T-helper 1 cell treated with Interleukin-12 subunit alpha and Interleukin-12 subunit beta and Interleukin-4 antibody, amounts not matched to agents 30 μg/mL and 1 μg/mL, for 36 hours (primary cell): ENCODE data around the gene MYEOV.

ENCODE experiments used
- H3K27ac Mint-ChIP-seq: one replicate; pipeline ENCODE4 v1.8.0; 2021; ENCODE audit warnings: mild to moderate bottlenecking, mixed read lengths
- H3K27me3 Mint-ChIP-seq: one replicate; pipeline ENCODE4 v1.8.0; 2021; ENCODE audit warnings: low read depth, mixed read lengths
- H3K36me3 Mint-ChIP-seq: one replicate; pipeline ENCODE4 v1.8.0; 2021; ENCODE audit warnings: low read depth, mixed read lengths
- H3K4me1 Mint-ChIP-seq: one replicate; pipeline ENCODE4 v1.8.0; 2021; ENCODE audit warnings: low read depth, mixed read lengths
- H3K4me3 Mint-ChIP-seq: one replicate; pipeline ENCODE4 v1.8.0; 2021; ENCODE audit warnings: mild to moderate bottlenecking, moderate library complexity, mixed read lengths
- H3K9me3 Mint-ChIP-seq: one replicate; pipeline ENCODE4 v1.8.0; 2021; ENCODE audit warnings: mixed read lengths

Gene MYEOV

GRCh38 chr11:69293819-69294505, at the start of gene MYEOV:
MYEOV (plus strand) TSS chr11:69294155; CDS start chr11:69295355, 1,200 bp downstream.
- Mint-ChIP-seq H3K36me3 (no peaks in the 10 kb centered on the region), H3K4me3 (no peak within 1 kb of the TSS), H3K4me1 (peaks cover 28% of the 10 kb centered on the region), H3K27ac (no peak within 1 kb of the TSS), H3K27me3 (peaks cover 3% of the 10 kb centered on the region), H3K9me3 (no peaks in the 10 kb centered on the region)

GRCh38 chr11:69244266-69244665, 49.7 kb upstream of the MYEOV start:
- no peak overlapping the region for H3K4me3 Mint-ChIP-seq
- no peak overlapping the region for H3K27ac Mint-ChIP-seq
- no peaks in the 10 kb centered on the region for H3K27me3 Mint-ChIP-seq
- H3K36me3 Mint-ChIP-seq = no peaks in the 10 kb centered on the region
- H3K4me1 Mint-ChIP-seq = peaks cover 7% of the 10 kb centered on the region
- H3K9me3 Mint-ChIP-seq = peaks cover 5% of the 10 kb centered on the region

- H3K9me3 Mint-ChIP-seq = peaks cover 5% of the 10 kb centered on the region
- H3K4me1 Mint-ChIP-seq = peaks cover 7% of the 10 kb centered on the region
- no peak overlapping the region for H3K27ac Mint-ChIP-seq
- H3K36me3 Mint-ChIP-seq = no peaks in the 10 kb centered on the region
- no peak overlapping the region for H3K4me3 Mint-ChIP-seq
- H3K27me3 Mint-ChIP-seq = no peaks in the 10 kb centered on the region
Observed at GRCh38 chr11:69245041-69245440, 48.9 kb upstream of the MYEOV start.

GRCh38 chr11:69245491-69246345, 48.2 kb upstream of the MYEOV start:
- H3K27ac Mint-ChIP-seq = no peak overlapping the region
- H3K4me1 Mint-ChIP-seq = peaks cover 7% of the 10 kb centered on the region
- peaks cover 5% of the 10 kb centered on the region for H3K9me3 Mint-ChIP-seq
- no peak overlapping the region for H3K4me3 Mint-ChIP-seq
- no peaks in the 10 kb centered on the region for H3K27me3 Mint-ChIP-seq
- H3K36me3 Mint-ChIP-seq = no peaks in the 10 kb centered on the region

- H3K9me3 Mint-ChIP-seq = peaks cover 3% of the 10 kb centered on the region
- no peaks in the 10 kb centered on the region for H3K27me3 Mint-ChIP-seq
- H3K36me3 Mint-ChIP-seq = no peaks in the 10 kb centered on the region
- H3K4me1 Mint-ChIP-seq = no peaks in the 10 kb centered on the region
- H3K27ac Mint-ChIP-seq = no peak overlapping the region
- no peak overlapping the region for H3K4me3 Mint-ChIP-seq
Observed at GRCh38 chr11:69249311-69250185, 44.4 kb upstream of the MYEOV start.

GRCh38 chr11:69250186-69251056, 43.5 kb upstream of the MYEOV start:
- no peak overlapping the region for H3K4me3 Mint-ChIP-seq
- no peaks in the 10 kb centered on the region for H3K27me3 Mint-ChIP-seq
- no peak overlapping the region for H3K27ac Mint-ChIP-seq
- no peaks in the 10 kb centered on the region for H3K36me3 Mint-ChIP-seq
- no peaks in the 10 kb centered on the region for H3K4me1 Mint-ChIP-seq
- peaks cover 10% of the 10 kb centered on the region for H3K9me3 Mint-ChIP-seq

GRCh38 chr11:69251057-69251393, 42.9 kb upstream of the MYEOV start:
- Mint-ChIP-seq H3K27ac (no peak overlapping the region), H3K9me3 (peaks cover 16% of the 10 kb centered on the region), H3K4me3 (no peak overlapping the region)

GRCh38 chr11:69251639-69252489, 42.1 kb upstream of the MYEOV start:
- Mint-ChIP-seq H3K9me3 (peaks cover 23% of the 10 kb centered on the region), H3K4me3 (no peak overlapping the region), H3K4me1 (no peaks in the 10 kb centered on the region), H3K27me3 (no peaks in the 10 kb centered on the region), H3K36me3 (no peaks in the 10 kb centered on the region), H3K27ac (no peak overlapping the region)

More at GRCh38 chr11:69251057-69251393, 42.9 kb upstream of the MYEOV start:
- no peaks in the 10 kb centered on the region for H3K4me1 Mint-ChIP-seq
- H3K36me3 Mint-ChIP-seq = no peaks in the 10 kb centered on the region
- H3K27me3 Mint-ChIP-seq = no peaks in the 10 kb centered on the region

GRCh38 chr11:69252490-69252837, 41.5 kb upstream of the MYEOV start:
- no peaks in the 10 kb centered on the region for H3K4me1 Mint-ChIP-seq
- H3K27ac Mint-ChIP-seq = no peak overlapping the region
- H3K36me3 Mint-ChIP-seq = no peaks in the 10 kb centered on the region
- no peaks in the 10 kb centered on the region for H3K27me3 Mint-ChIP-seq
- no peak overlapping the region for H3K4me3 Mint-ChIP-seq
- H3K9me3 Mint-ChIP-seq = peaks cover 23% of the 10 kb centered on the region

- Mint-ChIP-seq H3K9me3 (peaks cover 23% of the 10 kb centered on the region), H3K36me3 (no peaks in the 10 kb centered on the region), H3K27me3 (no peaks in the 10 kb centered on the region), H3K4me3 (no peak overlapping the region), H3K4me1 (no peaks in the 10 kb centered on the region), H3K27ac (no peak overlapping the region)
Observed at GRCh38 chr11:69253028-69253427, 40.9 kb upstream of the MYEOV start.

- Mint-ChIP-seq H3K27me3 (no peaks in the 10 kb centered on the region), H3K9me3 (peaks cover 25% of the 10 kb centered on the region), H3K4me3 (no peak overlapping the region), H3K4me1 (no peaks in the 10 kb centered on the region), H3K36me3 (no peaks in the 10 kb centered on the region), H3K27ac (no peak overlapping the region)
Observed at GRCh38 chr11:69257134-69257533, 36.8 kb upstream of the MYEOV start.

- Mint-ChIP-seq H3K4me1 (no peaks in the 10 kb centered on the region), H3K27ac (no peak overlapping the region), H3K9me3 (peaks cover 28% of the 10 kb centered on the region), H3K4me3 (no peak overlapping the region), H3K36me3 (no peaks in the 10 kb centered on the region), H3K27me3 (no peaks in the 10 kb centered on the region)
Observed at GRCh38 chr11:69257838-69258658, 35.9 kb upstream of the MYEOV start.
